Spleen (tissue), 11 donors: ENCODE results near the gene PPP1R3G. TPM values are rescaled to one million over a fixed set of nuclear protein-coding genes. Genes with fewer than 3 reads are reported as not detected.

Experiments
- DNase-seq: peaks from one replicate; pipeline ENCODE4 v3.0.0-alpha.2; 2020
- H3K27ac ChIP-seq, 8 donors: fragments of 200-600 bp; sonication (generic) in 7 of 8; 1 replicate in 4 of 8; 2 replicates in 4 of 8; pipeline versions ENCODE4 v1.5.0 to v1.8.0; 2016 to 2021; ENCODE audit warnings: inconsistent platforms in 4 of 8, mild to moderate bottlenecking in 4 of 8, moderate library complexity in 1 of 8
- H3K27me3 ChIP-seq, 7 donors: fragments of 200-600 bp; sonication (generic) in 6 of 7; replicated peaks in 1 of 7; 1 replicate in 4 of 7; 2 replicates in 3 of 7; pipeline versions ENCODE4 v1.5.0 to v1.8.0; 2016 to 2021; ENCODE audit warnings: inconsistent platforms in 3 of 7, mild to moderate bottlenecking in 1 of 7
- H3K36me3 ChIP-seq, 6 donors: fragments of 200-600 bp; sonication (generic) in 5 of 6; 1 replicate in 4 of 6; 2 replicates in 2 of 6; pipeline versions ENCODE4 v1.5.0 to v1.8.0; 2016 to 2021; ENCODE audit warnings: inconsistent platforms in 2 of 6
- H3K4me1 ChIP-seq, 6 donors: fragments of 200-600 bp; sonication (generic) in 5 of 6; 1 replicate in 3 of 6; 2 replicates in 3 of 6; pipeline versions ENCODE4 v1.5.0 to v1.8.0; 2016 to 2021; ENCODE audit warnings: inconsistent platforms in 3 of 6
- H3K4me3 ChIP-seq, 8 donors: fragments of 200-600 bp; sonication (generic) in 7 of 8; 1 replicate in 4 of 8; 2 replicates in 4 of 8; pipeline versions ENCODE4 v1.5.0 to v1.8.0; 2016 to 2021; ENCODE audit warnings: inconsistent platforms in 4 of 8, mild to moderate bottlenecking in 4 of 8, moderate library complexity in 2 of 8
- H3K9me3 ChIP-seq, 8 donors: fragments of 200-600 bp; sonication (generic) in 7 of 8; 1 replicate in 4 of 8; 2 replicates in 4 of 8; pipeline versions ENCODE4 v1.5.0 to v1.8.0; 2016 to 2021; ENCODE audit warnings: inconsistent platforms in 4 of 8
- POLR2A ChIP-seq, 3 donors: fragments of 450-650 bp; IDR thresholded peaks; one replicate each; pipeline ENCODE4 v1.5.1; 2017; ENCODE audit warnings: antibody characterized with exemption in 3 of 3, mild to moderate bottlenecking in 1 of 3
- POLR2AphosphoS5 ChIP-seq, 3 donors: sonication (generic); formaldehyde crosslinking; IDR thresholded peaks; one replicate each; pipeline ENCODE4 v1.5.1; 2017; ENCODE audit warnings: antibody characterized with exemption in 3 of 3
- WGBS, 5 donors: extraction: QIAGEN DNeasy Blood & Tissue Kit in 3 of 5; methylation state at CpG; one replicate each; pipeline versions ENCODE4 v1.1.5 to v1.1.7; 2013 to 2018; 5-methylcytosine and 5-hydroxymethylcytosine counted together
- intact Hi-C: fragments of 100-400 bp; cut with DNase I; formaldehyde crosslinking; loops from one replicate; pipeline ENCODE4 v1.15.0; 2023; ENCODE audit warnings: low total_unique reads
- polyA plus RNA-seq, 3 donors: library from polyadenylated mRNA; stranded (reverse); fragments of 200-250 nt; gene quantifications; one replicate each; pipeline ENCODE4 v1.2.1, GENCODE V29; 2013
- total RNA-seq, 7 donors: library from RNA; depleted of rRNA in 3 of 7; stranded (reverse); fragments of >200 nt in 3 of 7; fragmentation: NEBNext Ultra II Directional in 4 of 7; extraction: Animal tissue kit (Norgen Biotek cat#: 25700) in 4 of 7; gene quantifications; one replicate each; pipeline versions ENCODE4 v1.1.0 to v1.2.1, GENCODE V29; 2016 to 2021
- TF ChIP-seq, protein P1 (sequence below), 11 experiments: fragments of 200-600 bp in 7 of 11; fragments of 450-650 bp in 4 of 11; sonication (generic) in 4 of 11; IDR thresholded peaks in 8 of 11; conservative IDR thresholded peaks in 3 of 11; 1 replicate in 7 of 11; 2 replicates in 4 of 11; pipeline versions ENCODE4 v1.4.0 to v1.8.0; 2016 to 2021; ENCODE audit warnings: antibody characterized with exemption in 11 of 11, inconsistent platforms in 4 of 11, mild to moderate bottlenecking in 1 of 11
- donor health status: healthy with polysubstance abuse.
- donor health status: DM: no; HTN: no; CAD: no; lungs with moderate emphysema.
- donor health status: DM: no; HTN: no; CAD: no.
- donor health status: Bipolar disorder and iron deficiency.
- donor health status: healthy.
- donor health status: DM: no; HTN: no; CAD: no.
- donor health status: DM: yes; HTN: yes; CAD: no.

The PPP1R3G gene
- total and polyA plus RNA-seq, 10 donors, result 0.54 to 10.1 (median 4.5) TPM

DNA sequence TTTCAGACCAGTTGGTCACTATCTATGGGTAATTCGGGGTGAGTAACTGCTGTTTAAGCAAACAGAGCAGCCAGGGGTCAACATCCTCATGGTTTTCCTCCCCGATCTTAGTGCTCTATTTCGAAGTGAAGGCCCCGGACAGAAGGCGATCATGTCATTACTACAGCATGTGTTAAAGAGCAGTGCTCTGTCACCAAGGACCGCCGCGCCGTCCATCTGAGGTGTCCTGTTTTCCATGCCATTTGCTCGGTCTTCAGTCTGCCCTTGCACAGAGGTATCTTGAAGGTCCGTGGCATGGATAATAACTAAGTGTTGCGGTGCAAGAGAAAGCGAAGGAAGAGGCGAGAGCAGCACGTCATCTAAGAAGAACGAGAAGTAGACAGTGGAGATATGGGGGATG is 25.1 kb downstream of the PPP1R3G start:
- 89 to 94% (median 91%) methylated on average over 16 of the region's 16 CpGs for WGBS, 5 donors
- H3K36me3 ChIP-seq, result peaks cover 0 to 62% (median 12%) of the 10 kb centered on the region in 6 donors
- no peak overlapping the region for H3K27ac ChIP-seq
- DNase-seq, result no peak
- no peaks in the 10 kb centered on the region for H3K4me1 ChIP-seq
- H3K9me3 ChIP-seq, result no peaks in the 10 kb centered on the region
- TF ChIP-seq, protein P1, sequence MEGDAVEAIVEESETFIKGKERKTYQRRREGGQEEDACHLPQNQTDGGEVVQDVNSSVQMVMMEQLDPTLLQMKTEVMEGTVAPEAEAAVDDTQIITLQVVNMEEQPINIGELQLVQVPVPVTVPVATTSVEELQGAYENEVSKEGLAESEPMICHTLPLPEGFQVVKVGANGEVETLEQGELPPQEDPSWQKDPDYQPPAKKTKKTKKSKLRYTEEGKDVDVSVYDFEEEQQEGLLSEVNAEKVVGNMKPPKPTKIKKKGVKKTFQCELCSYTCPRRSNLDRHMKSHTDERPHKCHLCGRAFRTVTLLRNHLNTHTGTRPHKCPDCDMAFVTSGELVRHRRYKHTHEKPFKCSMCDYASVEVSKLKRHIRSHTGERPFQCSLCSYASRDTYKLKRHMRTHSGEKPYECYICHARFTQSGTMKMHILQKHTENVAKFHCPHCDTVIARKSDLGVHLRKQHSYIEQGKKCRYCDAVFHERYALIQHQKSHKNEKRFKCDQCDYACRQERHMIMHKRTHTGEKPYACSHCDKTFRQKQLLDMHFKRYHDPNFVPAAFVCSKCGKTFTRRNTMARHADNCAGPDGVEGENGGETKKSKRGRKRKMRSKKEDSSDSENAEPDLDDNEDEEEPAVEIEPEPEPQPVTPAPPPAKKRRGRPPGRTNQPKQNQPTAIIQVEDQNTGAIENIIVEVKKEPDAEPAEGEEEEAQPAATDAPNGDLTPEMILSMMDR (IDR thresholded peaks at IDR 0.05 in 8 of 11, conservative IDR thresholded peaks at IDR 0.05 in 3 of 11), result no peak
- TF ChIP-seq POLR2A (IDR thresholded peaks at IDR 0.05) (no peak), POLR2AphosphoS5 (IDR thresholded peaks at IDR 0.05) (no peak)
- no peaks in the 10 kb centered on the region for H3K27me3 ChIP-seq
- intact Hi-C loops, result no loop called here
- H3K4me3 ChIP-seq, result no peak overlapping the region

DNA sequence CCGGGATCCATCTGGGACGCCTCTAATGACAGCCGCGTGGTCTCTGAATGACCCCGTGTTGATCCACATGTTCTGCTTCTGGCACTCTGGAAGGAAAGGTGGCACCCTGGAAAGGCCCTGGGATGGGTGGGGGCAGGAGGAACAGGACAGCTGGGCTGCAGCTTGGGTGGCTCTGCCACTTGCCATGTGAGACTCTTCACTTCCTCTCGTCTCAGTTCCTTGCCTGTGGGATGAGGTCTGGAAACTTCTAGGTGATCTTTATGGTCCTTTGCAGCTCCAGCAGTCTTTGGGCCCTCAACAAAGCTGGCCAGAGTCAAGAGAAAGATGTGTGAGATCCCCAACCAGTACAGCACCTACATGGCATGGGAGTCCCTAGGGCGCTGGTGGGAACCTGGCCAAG is 26.5 kb downstream of the PPP1R3G start:
- H3K36me3 ChIP-seq, result peaks cover 0 to 62% (median 12%) of the 10 kb centered on the region in 6 donors
- no peaks in the 10 kb centered on the region for H3K27me3 ChIP-seq
- 90 to 100% (median 94%) methylated on average over 3 to 7 of the region's 7 CpGs for WGBS, 5 donors
- DNase-seq, result no peak
- intact Hi-C loops, result no loop called here
- H3K27ac ChIP-seq, result no peak overlapping the region
- H3K4me1 ChIP-seq, result no peaks in the 10 kb centered on the region
- no peak overlapping the region for H3K4me3 ChIP-seq
- TF ChIP-seq, protein P1 (IDR thresholded peaks at IDR 0.05 in 8 of 11, conservative IDR thresholded peaks at IDR 0.05 in 3 of 11), result no peak
- TF ChIP-seq POLR2AphosphoS5 (IDR thresholded peaks at IDR 0.05), result no peak
- no peak for TF ChIP-seq POLR2A (IDR thresholded peaks at IDR 0.05)
- H3K9me3 ChIP-seq, result no peaks in the 10 kb centered on the region

GRCh38 chr6:5112066-5112799 is 27.1 kb downstream of the PPP1R3G start:
- no peaks in the 10 kb centered on the region for H3K4me1 ChIP-seq
- WGBS, 5 donors, result 75 to 89% (median 80%) methylated on average over 14 to 17 of the region's 17 CpGs
- no peak for DNase-seq
- no peak overlapping the region for H3K27ac ChIP-seq
- peaks cover 0 to 65% (median 12%) of the 10 kb centered on the region in 6 donors for H3K36me3 ChIP-seq
- TF ChIP-seq, protein P1 (IDR thresholded peaks at IDR 0.05 in 8 of 11, conservative IDR thresholded peaks at IDR 0.05 in 3 of 11), result no peak
- no peak for TF ChIP-seq POLR2A (IDR thresholded peaks at IDR 0.05)
- TF ChIP-seq POLR2AphosphoS5 (IDR thresholded peaks at IDR 0.05), result no peak
- H3K4me3 ChIP-seq, result no peak overlapping the region
- intact Hi-C loops, result no loop called here
- H3K27me3 ChIP-seq, result no peaks in the 10 kb centered on the region
- H3K9me3 ChIP-seq, result no peaks in the 10 kb centered on the region

GRCh38 chr6:5113096-5113495 is 28.0 kb downstream of the PPP1R3G start:
- Histone ChIP-seq H3K9me3 (no peaks in the 10 kb centered on the region), H3K27ac (no peak overlapping the region), H3K4me3 (no peak overlapping the region), H3K36me3 (peaks cover 0 to 57% (median 12%) of the 10 kb centered on the region in 6 donors), H3K4me1 (no peaks in the 10 kb centered on the region), H3K27me3 (no peaks in the 10 kb centered on the region)
- no peak for DNase-seq
- TF ChIP-seq, protein P1 (IDR thresholded peaks at IDR 0.05 in 8 of 11, conservative IDR thresholded peaks at IDR 0.05 in 3 of 11), result no peak
- TF ChIP-seq POLR2A (IDR thresholded peaks at IDR 0.05) (no peak), POLR2AphosphoS5 (IDR thresholded peaks at IDR 0.05) (no peak)
- WGBS, 5 donors, result 94 to 99% (median 96%) methylated on average over 13 of the region's 13 CpGs
- intact Hi-C loops, result no loop called here
